H9 (cell line): Measurements from ENCODE around the gene LAMA3. TPM values are rescaled to one million over a fixed set of nuclear protein-coding genes. Genes with fewer than 3 reads are reported as not detected.

ENCODE experiments used
- DNase-seq: peaks from one replicate; pipeline ENCODE4 v3.0.0-alpha.2; 2017
- H2AFZ ChIP-seq: one replicate; pipeline ENCODE4 v1.6.1; 2013; ENCODE audit warnings: mild to moderate bottlenecking, low read length, control low read depth, moderate library complexity
- H2AK5ac ChIP-seq: 2 replicates; pipeline ENCODE4 v1.6.1; 2013; ENCODE audit warnings: low read length, control low read depth, mixed read lengths; ENCODE audit not compliant: insufficient read length
- H2BK120ac ChIP-seq: one replicate; pipeline ENCODE4 v1.6.1; 2013; ENCODE audit warnings: low read depth, mild to moderate bottlenecking, low read length, control low read depth, inconsistent platforms; ENCODE audit not compliant: poor library complexity, severe bottlenecking
- H2BK12ac ChIP-seq: 2 replicates; pipeline ENCODE4 v1.6.1; 2013; ENCODE audit warnings: low read length, control low read depth, mixed read lengths, low read depth; ENCODE audit not compliant: insufficient read length
- H2BK15ac ChIP-seq: 2 replicates; pipeline ENCODE4 v1.6.1; 2013; ENCODE audit warnings: low read depth, low read length, control low read depth
- H2BK20ac ChIP-seq: one replicate; pipeline ENCODE4 v1.6.1; 2013; ENCODE audit warnings: low read depth, mild to moderate bottlenecking, low read length, control low read depth, inconsistent platforms; ENCODE audit not compliant: poor library complexity, severe bottlenecking
- H2BK5ac ChIP-seq: 2 replicates; pipeline ENCODE4 v1.6.1; 2013; ENCODE audit warnings: low read length, control low read depth, mixed read lengths; ENCODE audit not compliant: insufficient read length
- H3K14ac ChIP-seq: 2 replicates; pipeline ENCODE4 v1.6.1; 2013; ENCODE audit warnings: low read length, control low read depth; ENCODE audit not compliant: insufficient read depth
- H3K18ac ChIP-seq: 2 replicates; pipeline ENCODE4 v1.6.1; 2013; ENCODE audit warnings: low read depth, mild to moderate bottlenecking, mixed read lengths, low read length, control low read depth; ENCODE audit not compliant: insufficient read length
- H3K23ac ChIP-seq: 2 replicates; pipeline ENCODE4 v1.6.1; 2013; ENCODE audit warnings: low read length, control low read depth, mixed read lengths, low read depth; ENCODE audit not compliant: insufficient read length
- H3K23me2 ChIP-seq: 2 replicates; pipeline ENCODE4 v1.6.1; 2013; ENCODE audit warnings: low read depth, mild to moderate bottlenecking, mixed read lengths, low read length, control low read depth; ENCODE audit not compliant: insufficient read length, poor library complexity, severe bottlenecking
- H3K27ac ChIP-seq: 2 replicates; pipeline ENCODE4 v1.5.1; 2013; ENCODE audit warnings: low read length, control low read depth, mixed read lengths, low read depth; ENCODE audit not compliant: insufficient read length
- H3K27me3 ChIP-seq: 2 replicates; pipeline ENCODE4 v1.6.1; 2013; ENCODE audit warnings: low read length, control low read depth, inconsistent platforms; ENCODE audit not compliant: insufficient read depth
- H3K4ac ChIP-seq: 2 replicates; pipeline ENCODE4 v1.6.1; 2013; ENCODE audit warnings: low read depth, mild to moderate bottlenecking, control low read depth, inconsistent platforms, low read length, moderate library complexity
- H3K4me1 ChIP-seq: 2 replicates; pipeline ENCODE4 v1.6.1; 2013; ENCODE audit warnings: low read length, control low read depth, inconsistent platforms; ENCODE audit not compliant: insufficient read depth
- H3K4me2 ChIP-seq: 2 replicates; pipeline ENCODE4 v1.6.1; 2013; ENCODE audit warnings: low read length, control low read depth, mixed read lengths; ENCODE audit not compliant: insufficient read length, insufficient read depth
- H3K56ac ChIP-seq: 2 replicates; pipeline ENCODE4 v1.6.1; 2013; ENCODE audit warnings: low read depth, mild to moderate bottlenecking, mixed read lengths, low read length, control low read depth; ENCODE audit not compliant: insufficient read length
- H3K79me1 ChIP-seq: 2 replicates; pipeline ENCODE4 v1.6.1; 2013; ENCODE audit warnings: low read depth, mild to moderate bottlenecking, moderate library complexity, low read length, control low read depth, inconsistent platforms; ENCODE audit not compliant: insufficient read depth, poor library complexity, severe bottlenecking
- H3K79me2 ChIP-seq: 2 replicates; pipeline ENCODE4 v1.6.1; 2013; ENCODE audit warnings: low read length, control low read depth, inconsistent platforms; ENCODE audit not compliant: insufficient read depth
- H3K9ac ChIP-seq: 2 replicates; pipeline ENCODE4 v1.6.1; 2013; ENCODE audit warnings: low read length, control low read depth, mixed read lengths; ENCODE audit not compliant: insufficient read length; ENCODE audit errors: extremely low read depth
- H3K9me3 ChIP-seq: one replicate; pipeline ENCODE4 v1.6.1; 2013; ENCODE audit warnings: low read depth, low read length, inconsistent platforms; ENCODE audit not compliant: control insufficient read depth
- H3T11ph ChIP-seq: one replicate; pipeline ENCODE4 v1.6.1; 2013; ENCODE audit warnings: mild to moderate bottlenecking, low read length, control low read depth, inconsistent platforms
- H4K20me1 ChIP-seq: one replicate; pipeline ENCODE4 v1.6.1; 2013; ENCODE audit not compliant: control insufficient read depth, insufficient read length, insufficient read depth
- H4K5ac ChIP-seq: 2 replicates; pipeline ENCODE4 v1.6.1; 2013; ENCODE audit warnings: low read depth, mild to moderate bottlenecking, mixed read lengths, low read length, control low read depth; ENCODE audit not compliant: insufficient read length
- H4K8ac ChIP-seq: replicated peaks from 2 replicates; pipeline ENCODE4 v1.6.1; 2013; ENCODE audit warnings: low read length, control low read depth, mixed read lengths, low read depth; ENCODE audit not compliant: insufficient read length
- H4K91ac ChIP-seq: 2 replicates; pipeline ENCODE4 v1.6.1; 2013; ENCODE audit warnings: low read depth, mild to moderate bottlenecking, moderate library complexity, mixed read lengths, low read length, control low read depth; ENCODE audit not compliant: insufficient read length
- H3K27ac Mint-ChIP-seq, 3 experiments: 2 replicates in 2 of 3; 3 replicates in 1 of 3; pipeline ENCODE4 v1.8.0; 2020 to 2021; ENCODE audit warnings: mixed read lengths in 3 of 3, mild to moderate bottlenecking in 1 of 3, moderate library complexity in 1 of 3
- H3K27me3 Mint-ChIP-seq: 2 replicates; pipeline ENCODE4 v1.8.0; 2021; ENCODE audit warnings: low read depth, mild to moderate bottlenecking, moderate library complexity, mixed read lengths
- H3K36me3 Mint-ChIP-seq, 3 experiments: 2 replicates in 2 of 3; 3 replicates in 1 of 3; pipeline ENCODE4 v1.8.0; 2020 to 2021; ENCODE audit warnings: low read depth in 3 of 3, mixed read lengths in 3 of 3; ENCODE audit not compliant: insufficient read depth in 1 of 3
- H3K4me1 Mint-ChIP-seq, 2 experiments: 2 replicates each; pipeline ENCODE4 v1.8.0; 2020; ENCODE audit warnings: mixed read lengths in 2 of 2
- H3K4me3 Mint-ChIP-seq, 2 experiments: 2 replicates in 1 of 2; 3 replicates in 1 of 2; pipeline ENCODE4 v1.8.0; 2020 to 2021; ENCODE audit warnings: mild to moderate bottlenecking in 2 of 2, mixed read lengths in 2 of 2, moderate library complexity in 1 of 2
- H3K9me3 Mint-ChIP-seq, 2 experiments: 2 replicates in 1 of 2; 3 replicates in 1 of 2; pipeline ENCODE4 v1.8.0; 2020; ENCODE audit warnings: mild to moderate bottlenecking in 2 of 2, mixed read lengths in 2 of 2, moderate library complexity in 1 of 2
- total RNA-seq: library from RNA; stranded (reverse); gene quantifications from 2 replicates; pipeline ENCODE4 v1.2.1, GENCODE V29; 2021
- TF ChIP-seq, protein P1 (sequence below): fragments of 200-600 bp; sonication (generic); conservative IDR thresholded peaks from 3 replicates; pipeline ENCODE4 v1.8.0; 2021; ENCODE audit warnings: antibody characterized with exemption, mild to moderate bottlenecking

The LAMA3 gene
- total RNA-seq, 1 experiment from 2014 or later: 0.33 TPM

DNA sequence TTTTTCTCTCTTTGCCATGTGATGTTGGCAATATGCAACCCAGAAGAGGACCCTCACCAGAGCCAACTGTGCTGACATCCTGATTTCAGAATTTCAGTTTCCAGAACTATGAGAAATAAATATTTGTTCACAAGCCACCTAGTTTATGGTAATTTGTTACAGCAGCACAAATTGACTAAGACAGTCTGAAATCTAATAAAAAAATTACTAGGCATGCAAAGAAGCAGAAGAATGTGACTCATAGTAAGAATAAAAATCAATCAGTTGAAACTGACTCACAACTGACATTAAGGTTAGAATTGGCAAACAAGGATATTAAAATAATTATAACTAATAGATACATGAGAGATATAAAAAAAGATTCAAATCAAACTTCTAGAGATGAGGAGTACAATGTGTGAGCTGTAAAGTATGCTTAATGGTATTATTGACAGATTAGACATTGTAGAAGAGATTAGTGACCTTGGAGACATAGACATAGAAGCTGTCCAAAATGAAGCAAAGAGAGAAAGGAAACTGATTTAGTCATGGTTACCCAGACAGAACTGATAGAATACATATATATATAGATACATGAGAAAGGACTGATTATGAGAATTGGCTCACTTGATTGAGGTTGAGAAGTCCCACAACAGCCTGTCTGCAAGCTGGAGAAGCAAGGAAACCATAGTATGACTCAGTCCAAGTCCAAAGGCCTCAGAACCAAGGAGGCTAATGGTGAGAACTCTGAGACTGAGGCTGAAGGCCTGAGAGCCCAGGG, 297.5 kb downstream of the LAMA3 start:
- H3K4me3 Mint-ChIP-seq: no peak overlapping the region
- Histone ChIP-seq H2AK5ac (no peak overlapping the region), H3K56ac (no peak overlapping the region), H4K91ac (no peak overlapping the region), H3K23me2 (no peaks in the 10 kb centered on the region), H3K79me2 (no peaks in the 10 kb centered on the region), H3K27ac (no peak overlapping the region), H3K27me3 (no peaks in the 10 kb centered on the region), H3K14ac (no peak overlapping the region), H3K4ac (no peak overlapping the region), H3K23ac (no peak overlapping the region), H3K79me1 (no peaks in the 10 kb centered on the region), H3K9me3 (no peaks in the 10 kb centered on the region), H2BK120ac (no peak overlapping the region), H2BK20ac (no peak overlapping the region), H3K4me2 (no peak overlapping the region), H3K18ac (no peak overlapping the region), H3T11ph (no peak overlapping the region), H2BK15ac (no peak overlapping the region), H2AFZ (no peak overlapping the region), H3K9ac (no peak overlapping the region), H4K20me1 (no peaks in the 10 kb centered on the region), H2BK12ac (no peak overlapping the region), H2BK5ac (no peak overlapping the region), H3K4me1 (peaks cover 3% of the 10 kb centered on the region), H4K5ac (no peak overlapping the region), H4K8ac (no peak overlapping the region)
- no peaks in the 10 kb centered on the region for H3K27me3 Mint-ChIP-seq
- H3K36me3 Mint-ChIP-seq: no peaks in the 10 kb centered on the region
- TF ChIP-seq, protein P1, sequence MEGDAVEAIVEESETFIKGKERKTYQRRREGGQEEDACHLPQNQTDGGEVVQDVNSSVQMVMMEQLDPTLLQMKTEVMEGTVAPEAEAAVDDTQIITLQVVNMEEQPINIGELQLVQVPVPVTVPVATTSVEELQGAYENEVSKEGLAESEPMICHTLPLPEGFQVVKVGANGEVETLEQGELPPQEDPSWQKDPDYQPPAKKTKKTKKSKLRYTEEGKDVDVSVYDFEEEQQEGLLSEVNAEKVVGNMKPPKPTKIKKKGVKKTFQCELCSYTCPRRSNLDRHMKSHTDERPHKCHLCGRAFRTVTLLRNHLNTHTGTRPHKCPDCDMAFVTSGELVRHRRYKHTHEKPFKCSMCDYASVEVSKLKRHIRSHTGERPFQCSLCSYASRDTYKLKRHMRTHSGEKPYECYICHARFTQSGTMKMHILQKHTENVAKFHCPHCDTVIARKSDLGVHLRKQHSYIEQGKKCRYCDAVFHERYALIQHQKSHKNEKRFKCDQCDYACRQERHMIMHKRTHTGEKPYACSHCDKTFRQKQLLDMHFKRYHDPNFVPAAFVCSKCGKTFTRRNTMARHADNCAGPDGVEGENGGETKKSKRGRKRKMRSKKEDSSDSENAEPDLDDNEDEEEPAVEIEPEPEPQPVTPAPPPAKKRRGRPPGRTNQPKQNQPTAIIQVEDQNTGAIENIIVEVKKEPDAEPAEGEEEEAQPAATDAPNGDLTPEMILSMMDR: no peak
- no peak overlapping the region for H3K27ac Mint-ChIP-seq
- H3K4me1 Mint-ChIP-seq: peaks cover 11 to 12% of the 10 kb centered on the region in 2 experiments
- no peaks in the 10 kb centered on the region for H3K9me3 Mint-ChIP-seq
- no peak for DNase-seq
